GM19452 (cell line): ENCODE data around the gene CCDC61.

Source experiments
- ATAC-seq: cut with Tn5 transposase; IDR thresholded peaks from one replicate; pipeline ENCODE4 v1.9.1; 2021; ENCODE audit not compliant: unreplicated experiment

CCDC61 gene

DNA sequence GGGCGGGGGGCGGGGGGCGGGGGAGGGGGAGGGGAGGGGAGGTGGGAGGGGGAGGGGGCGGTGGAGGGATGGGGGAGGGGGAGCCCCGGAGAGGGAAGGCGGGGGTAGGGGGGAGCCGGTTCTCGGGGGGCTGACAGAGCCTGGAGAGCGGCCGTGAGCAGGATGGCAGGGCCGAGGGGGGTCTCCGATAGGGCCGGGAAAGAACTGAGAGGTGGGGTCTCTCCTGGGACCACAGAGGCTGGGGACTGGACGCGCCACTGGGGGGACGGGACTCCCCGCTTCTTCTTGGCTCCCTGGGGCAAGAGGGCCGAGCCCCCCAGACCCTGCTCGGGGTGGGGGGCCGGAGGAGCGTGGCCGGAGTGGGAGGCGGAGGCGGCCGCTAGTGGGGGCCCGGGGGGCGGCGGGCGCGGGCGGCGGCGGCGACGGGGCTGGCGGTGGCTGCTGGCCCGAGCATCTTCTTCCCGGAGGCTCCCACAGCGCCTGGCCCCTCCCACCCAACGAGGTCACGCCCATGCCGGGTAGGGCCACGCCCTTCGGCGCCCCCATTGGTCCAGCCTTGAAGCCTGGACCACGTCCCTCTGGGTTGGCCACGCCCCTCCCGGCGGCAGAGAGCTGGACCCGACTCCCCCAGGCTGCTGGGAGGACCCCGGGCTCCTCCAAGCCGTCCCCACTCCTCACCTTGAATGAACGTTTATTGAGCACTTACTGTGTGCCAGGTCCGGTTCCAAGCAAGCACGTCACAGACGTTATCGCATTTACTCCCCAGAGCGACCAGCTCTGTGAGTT, 21.5 kb upstream of the CCDC61 start, which contains the start of gene NOVA2:
NOVA2 (minus strand) TSS at position 313 of the 786 bp plus-strand sequence. CDS start 514 bp downstream, outside the sequence.
- no peak for ATAC-seq

DNA sequence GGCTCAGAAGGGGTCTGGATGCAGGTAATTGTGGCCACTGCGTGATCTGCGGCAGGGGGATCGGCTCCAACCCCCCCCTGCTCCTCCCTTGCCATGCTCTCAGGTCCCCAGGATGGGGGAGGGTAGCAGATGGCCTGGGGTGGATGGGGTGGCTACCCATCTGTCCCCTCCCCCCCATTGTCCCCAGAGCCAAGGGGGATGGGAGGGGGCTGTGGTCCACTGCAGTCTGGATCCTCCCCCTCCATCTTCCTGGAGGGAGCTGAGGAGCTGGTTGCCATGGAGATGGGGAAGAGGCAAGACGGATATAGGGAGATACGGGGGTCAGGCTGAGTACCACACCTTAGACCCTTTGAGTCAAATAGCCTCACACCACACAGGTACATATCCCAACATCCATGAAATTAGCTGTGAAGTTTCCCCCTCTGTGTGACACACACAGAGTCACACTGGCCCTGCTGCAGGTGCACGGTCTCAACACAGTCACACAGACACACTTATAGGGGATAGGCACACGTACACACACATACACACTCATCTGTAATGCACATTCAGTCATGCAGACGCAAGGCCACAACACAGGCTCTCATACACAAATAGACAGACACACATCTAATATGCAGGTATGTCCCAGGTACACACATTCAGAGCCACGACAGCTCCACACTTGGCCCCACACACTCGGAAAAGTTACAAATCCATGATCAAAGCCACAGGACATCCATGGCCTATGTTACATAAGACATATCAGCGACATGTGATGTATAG, 19.8 kb upstream of the CCDC61 start:
- no peak for ATAC-seq

DNA sequence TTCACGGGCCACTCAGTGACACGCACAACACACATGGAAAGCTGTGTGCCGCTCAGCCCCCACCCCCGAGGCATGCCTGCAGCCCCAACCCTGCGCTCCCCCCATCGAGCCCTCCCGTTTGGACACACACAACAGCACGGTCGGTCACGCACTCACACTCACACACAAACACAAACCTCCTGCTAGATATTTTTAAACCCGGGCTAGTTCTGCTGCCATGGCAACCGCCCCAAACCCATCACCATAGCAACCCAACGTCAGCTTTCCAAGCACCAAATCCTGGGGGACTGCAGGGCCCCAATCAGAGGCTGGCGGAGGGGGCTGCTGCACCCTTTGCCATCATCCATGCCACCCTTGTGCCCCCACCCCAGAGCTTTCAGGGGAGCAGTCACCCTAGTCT, 19.1 kb upstream of the CCDC61 start:
- no peak for ATAC-seq

DNA sequence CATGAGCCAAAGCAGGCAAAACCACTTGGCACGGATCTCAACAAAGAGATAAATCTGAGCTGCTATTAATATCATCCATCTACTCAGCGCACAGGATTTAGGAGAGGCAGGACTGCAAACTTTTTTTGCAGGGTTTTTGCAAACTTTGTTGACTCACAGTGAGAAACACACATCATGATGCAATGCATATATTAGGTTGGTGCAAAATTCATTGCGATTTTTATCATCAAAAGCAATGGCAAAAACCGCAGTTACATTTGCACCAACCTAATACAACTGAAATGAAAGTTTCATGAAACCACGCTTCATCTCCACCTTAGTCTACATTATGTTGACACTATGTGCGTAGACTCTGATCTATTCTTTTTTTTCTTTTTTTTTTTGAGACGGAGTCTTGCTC, 17.1 kb upstream of the CCDC61 start:
- ATAC-seq, result no peak

DNA sequence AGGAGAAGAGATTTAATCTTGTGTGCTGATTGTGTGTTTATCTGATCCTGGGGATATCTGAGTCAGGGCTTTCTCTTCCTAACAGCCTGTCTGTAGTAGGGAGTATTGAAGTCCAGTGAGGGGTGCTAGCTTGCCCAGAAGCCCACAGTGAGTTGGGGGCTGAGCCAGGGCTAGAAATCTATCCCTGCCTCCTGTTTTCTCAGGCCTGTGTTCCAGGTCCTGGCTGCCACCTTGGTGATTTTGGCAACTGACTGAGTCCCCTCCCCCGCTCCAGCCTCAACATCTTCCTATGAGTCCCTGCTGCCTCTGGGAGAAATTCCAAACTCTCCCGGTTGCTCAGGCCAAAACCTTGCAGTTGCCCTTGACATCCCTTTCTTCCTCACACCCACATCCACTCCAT, 13.9 kb upstream of the CCDC61 start:
- no peak for ATAC-seq

DNA sequence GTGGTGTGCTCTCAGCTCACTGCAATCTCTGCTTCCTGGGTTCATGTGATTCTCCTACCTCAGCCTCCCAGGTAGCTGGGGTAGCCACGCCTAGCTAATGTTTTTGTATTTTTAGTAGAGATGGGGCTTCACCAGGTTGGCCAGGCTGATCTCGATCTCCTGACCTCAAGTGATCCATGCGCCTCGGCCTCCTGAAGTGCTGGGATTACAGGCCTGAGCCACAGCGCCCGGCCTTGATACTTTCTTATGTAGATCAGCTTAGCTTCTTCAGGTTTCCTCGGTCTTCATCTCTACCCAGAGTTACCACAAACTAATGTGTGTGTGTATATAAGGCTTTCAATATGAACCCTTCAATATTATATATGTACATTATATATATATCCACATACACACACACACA, 9.9 kb upstream of the CCDC61 start:
- ATAC-seq, result no peak

DNA sequence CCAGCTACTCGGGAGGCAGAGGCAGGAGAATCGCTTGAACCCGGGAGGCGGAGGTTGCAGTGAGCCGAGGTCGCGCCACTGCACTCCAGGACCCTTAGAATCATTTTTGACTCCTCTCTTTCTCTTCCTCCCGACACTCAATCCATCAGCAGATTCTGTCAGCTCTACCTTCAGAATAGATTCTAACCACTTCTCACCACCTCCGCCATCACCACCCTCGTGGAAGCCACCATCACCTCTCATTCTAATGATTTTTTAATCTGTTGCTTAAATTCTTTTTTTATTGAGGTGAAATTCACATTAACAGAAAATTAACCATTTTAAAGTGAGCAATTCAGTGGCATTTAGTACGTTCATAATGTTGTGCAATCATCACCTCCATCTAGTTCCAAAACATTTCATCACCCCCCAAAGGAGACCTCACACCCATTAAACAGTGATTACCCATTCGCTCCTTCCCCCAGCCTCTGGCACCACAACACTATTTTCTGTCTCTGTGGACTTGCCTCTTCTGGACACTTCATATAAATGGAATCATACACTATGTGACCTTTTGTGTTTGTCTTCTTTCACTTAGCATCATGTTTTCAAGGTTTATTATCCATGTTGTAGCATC, 5.0 kb upstream of the CCDC61 start:
- ATAC-seq, result no peak

DNA sequence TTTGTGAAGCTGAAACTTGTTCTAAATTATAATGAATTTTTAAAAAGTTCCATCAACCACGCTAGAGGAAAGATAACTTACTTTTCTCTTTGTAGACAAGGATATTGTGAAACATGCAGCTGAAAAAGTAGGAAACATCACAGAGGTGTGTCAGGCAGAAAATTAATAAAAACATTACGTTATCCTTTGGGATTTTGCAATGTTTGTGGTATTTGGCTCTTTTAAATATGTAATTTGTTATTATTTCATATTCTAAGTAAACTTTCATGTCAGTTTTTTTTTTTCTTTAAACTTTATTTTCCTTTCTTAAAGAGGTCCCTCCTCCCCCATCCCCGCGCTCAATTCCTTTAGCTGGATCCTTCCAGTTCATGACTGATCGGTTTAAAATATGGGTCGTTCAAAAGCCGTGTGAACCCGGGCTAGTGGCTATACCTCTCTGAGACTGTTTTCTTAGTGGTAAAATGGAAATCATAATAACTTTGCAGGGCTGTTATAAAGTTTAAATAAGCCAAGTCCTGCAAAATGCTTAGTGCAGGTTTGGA, 740 bp upstream of the CCDC61 start:
- ATAC-seq, result no peak

DNA sequence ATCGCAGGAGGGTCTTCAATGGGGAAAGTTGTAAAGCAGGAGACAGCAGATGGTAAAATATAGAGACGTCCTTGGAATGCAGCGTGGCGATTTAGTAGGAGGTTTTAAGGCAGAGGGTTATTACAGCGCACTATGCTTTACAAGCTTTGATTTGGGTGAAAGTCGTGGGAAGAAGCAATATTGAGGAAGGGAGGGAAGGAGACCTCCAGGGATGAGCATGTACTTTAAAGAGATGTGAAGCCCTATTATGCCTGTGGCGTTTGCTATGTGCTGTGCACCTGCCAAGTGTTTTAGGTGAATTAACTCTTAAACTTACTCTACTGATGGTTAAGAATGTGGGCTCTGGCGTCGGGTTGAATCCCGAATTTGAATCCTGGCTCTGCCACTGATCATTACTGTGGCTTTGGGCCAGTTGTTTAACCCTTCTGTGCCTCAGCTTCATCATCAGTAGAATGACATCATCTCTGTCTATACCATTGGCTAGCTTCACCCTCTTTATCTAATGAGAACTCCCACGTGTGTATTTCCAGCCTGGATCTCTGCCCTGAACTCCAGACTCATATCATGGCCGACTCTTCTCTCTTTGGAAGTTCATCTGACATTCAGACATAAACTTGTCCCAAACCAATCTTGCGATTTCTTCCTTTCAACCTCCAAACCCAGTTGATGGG, 583 bp downstream of the CCDC61 start:
- ATAC-seq, result no peak

DNA sequence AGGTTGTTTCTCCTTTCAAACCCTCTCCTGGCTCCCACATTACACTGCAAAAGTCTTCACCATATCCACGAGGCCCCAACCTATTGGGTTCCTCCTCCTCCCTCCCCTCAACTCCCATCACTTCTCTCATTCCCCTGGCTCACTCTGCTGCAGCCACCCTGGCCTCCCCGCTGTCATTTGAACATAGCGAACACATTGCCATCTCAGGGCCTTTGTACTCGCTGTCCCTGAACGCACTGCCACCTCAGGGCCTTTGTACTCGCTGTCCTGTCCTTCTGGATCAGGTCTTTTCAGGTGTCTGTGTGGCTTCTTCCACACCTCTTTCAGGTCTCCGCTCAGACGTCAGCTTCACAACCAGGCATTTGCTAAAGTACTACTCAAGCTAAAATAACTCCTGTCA, 1.7 kb downstream of the CCDC61 start:
- ATAC-seq, result no peak

DNA sequence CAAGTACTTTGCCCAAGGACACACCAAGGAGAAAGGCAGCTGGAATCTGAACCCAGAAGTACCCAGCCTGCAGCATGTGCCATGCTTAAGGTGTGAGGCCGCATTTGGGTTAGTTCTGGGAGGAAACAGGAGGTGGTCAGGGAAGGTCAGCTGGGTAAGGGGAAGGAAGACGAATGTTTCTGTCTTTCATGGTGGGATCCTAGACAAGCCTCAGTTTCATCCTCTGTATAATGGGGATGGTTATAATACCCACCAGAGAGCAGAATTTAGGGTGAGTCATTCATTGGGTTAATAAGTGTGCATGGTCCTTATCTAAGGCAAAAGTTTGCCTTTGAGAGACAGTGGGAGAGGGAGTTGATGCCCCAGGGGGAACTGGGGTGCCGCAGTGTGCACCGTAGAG, 3.6 kb downstream of the CCDC61 start:
- ATAC-seq, result no peak

DNA sequence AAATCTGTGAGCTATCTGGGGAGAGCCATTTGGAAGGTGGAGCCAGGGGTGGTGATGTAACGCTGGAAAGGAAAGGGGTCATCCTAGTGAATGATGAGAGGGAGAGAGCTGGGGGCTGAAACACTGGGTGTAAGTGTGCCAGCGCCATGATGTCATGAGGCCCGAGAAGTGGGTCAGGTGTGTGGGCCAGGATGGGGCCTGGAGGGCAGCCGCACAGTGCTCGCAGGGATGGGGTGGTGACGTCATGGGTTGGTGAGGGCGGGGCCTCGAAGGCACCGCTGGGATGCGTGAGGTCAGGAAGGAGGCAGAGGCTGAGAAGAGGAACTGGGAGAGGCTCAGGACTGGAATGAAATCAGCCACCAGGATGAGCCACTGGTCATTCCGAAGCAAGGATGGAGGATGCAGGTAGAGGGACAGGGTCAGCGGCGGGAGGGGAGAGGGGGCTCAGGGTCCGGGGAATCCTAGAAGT, 4.4 kb downstream of the CCDC61 start:
- ATAC-seq, result no peak

DNA sequence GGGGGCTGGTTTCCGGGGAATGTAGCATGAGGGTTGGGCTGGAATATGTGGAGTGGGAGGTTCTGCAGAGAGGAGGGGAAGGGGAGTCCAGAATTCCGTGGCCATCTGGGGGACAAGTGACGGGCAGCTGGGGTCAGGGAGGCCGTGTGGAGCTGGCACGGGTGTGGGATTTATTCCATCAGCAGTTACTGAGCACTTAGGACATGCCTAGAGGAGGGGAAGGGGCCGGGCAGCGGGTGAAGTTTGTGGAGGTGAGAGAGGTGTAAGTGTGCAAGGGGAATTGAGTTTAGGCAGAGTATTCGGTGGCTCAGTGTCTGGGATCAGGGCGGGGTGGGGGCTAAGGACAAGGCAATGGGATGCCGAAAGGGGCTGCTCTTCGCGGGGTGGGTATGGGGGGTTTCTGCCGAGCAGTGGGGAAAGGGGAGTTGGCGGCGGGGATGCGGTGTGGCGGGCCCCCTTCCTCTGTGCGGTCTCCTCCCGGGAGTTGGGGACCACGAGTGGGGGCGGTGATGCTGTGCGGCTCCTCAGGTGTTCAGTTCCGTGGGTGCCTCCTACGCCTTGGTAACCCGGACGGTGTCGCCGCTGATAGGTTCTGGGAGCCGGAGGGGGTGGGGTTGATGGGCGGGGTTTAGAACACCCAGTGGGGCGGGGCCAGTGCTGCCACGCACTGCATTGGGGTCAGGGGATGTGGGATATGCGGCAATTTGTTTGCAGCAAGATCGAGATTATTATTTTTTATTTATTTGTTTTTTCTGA, 5.4 kb downstream of the CCDC61 start:
- ATAC-seq, result no peak

DNA sequence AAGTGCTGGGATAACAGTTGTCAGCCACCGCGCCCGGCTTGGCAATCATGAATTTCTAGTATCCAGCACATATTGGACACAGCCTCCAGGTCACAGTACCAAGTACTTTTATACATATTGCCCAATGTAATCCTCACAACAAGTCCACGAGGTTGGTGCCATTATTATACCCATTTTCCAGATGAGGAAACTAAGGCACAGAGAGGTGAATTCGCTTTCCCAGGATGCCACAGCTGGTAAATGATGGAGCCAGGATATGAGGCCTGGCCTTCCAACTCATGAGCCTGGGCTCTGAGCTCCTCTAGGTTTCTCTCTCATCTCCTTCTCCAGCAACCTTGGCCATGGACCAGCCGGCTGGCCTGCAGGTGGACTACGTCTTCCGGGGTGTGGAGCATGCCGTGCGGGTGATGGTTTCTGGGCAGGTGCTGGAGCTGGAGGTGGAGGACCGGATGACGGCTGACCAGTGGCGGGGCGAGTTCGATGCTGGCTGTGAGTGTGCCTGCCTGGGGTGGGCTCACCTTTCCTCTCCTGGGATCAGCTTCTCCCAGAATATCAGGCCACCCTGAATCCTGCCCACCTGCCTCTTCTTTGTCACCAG, 7.5 kb downstream of the CCDC61 start:
- ATAC-seq, result no peak

DNA sequence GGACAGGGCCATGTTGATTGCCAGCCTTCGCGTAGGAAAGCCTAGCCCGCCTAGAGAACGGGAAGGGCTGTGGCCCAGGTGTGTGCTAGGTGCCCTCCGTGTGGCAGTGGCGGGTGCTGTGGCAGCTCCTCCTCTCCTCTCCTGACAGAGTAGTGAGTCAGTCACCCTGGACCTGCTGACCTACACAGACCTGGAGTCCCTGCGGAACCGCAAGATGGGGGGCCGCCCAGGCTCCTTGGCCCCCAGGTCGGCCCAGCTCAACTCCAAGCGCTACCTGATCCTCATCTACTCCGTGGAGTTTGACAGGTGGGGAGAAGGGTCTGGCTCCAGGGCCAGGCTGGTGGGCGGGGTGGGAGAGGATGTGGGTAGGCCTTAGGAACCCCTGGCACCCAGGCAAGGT, 11.1 kb downstream of the CCDC61 start:
- no peak for ATAC-seq

DNA sequence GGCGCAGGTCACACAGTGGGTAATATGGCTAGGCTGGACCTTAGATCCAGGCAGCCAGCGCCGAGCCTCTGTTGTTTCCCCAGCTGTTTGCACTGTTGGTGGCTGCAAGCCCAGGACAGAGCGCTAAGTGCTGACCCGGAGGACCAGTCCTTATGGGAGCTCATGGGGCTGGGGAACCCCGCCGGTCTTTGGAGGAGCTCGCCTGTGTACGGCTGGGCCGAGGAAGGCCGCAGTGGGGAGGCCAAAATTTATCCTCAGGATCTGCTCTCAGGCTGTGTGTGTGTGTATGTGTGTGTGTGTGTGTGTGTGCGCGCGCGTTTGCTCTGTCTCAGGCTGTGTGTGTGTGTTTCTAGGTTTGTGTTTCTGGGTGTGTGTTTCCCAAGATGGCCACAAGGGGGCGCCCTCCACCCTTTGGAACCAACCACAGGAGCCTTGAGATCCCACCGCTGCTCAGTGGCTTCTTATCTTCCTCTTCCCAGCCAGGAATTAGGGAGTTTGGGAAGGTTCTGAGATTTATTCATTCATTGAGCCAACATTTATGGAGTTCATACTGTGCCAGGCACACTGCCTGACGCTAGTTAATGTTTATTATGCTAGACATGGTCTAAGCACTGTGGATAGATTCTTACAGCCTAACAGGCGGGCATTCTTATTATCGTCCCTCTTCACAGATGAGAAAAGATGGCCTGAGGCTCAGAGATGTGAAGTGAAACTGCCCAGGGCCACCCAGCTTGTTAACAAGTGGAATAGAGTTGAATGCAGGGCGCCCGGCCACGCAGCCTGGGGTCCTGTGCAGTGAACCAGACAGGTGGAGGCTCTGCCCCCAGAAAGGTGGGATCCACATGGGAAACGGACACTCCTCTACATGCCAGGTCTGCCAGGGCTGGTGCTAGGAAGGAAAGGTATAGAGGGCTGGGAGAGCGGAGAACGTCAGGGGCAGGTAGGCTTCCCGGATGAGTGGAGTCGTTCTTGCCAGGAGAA, 14.6 kb downstream of the CCDC61 start:
- no peak for ATAC-seq

DNA sequence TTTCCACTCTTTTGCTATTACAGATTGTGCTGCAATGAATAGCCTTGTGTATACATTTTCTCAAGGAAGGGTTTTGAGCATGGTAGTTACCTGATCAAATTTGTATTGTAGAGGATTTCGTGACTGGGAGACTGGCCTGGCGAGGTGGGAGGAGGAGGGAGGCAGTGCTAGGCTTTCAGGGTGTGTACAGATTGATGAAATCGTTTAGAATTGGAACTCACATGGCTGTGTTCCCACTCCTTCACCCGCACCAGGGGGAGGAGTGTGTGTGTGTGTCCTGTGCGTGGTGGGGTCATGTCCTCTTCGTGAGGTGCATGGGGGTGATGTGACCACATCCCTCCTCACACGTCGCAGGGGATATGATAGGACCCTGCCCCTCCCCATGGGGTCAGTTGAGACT, 19.3 kb downstream of the CCDC61 start:
- ATAC-seq, result no peak

DNA sequence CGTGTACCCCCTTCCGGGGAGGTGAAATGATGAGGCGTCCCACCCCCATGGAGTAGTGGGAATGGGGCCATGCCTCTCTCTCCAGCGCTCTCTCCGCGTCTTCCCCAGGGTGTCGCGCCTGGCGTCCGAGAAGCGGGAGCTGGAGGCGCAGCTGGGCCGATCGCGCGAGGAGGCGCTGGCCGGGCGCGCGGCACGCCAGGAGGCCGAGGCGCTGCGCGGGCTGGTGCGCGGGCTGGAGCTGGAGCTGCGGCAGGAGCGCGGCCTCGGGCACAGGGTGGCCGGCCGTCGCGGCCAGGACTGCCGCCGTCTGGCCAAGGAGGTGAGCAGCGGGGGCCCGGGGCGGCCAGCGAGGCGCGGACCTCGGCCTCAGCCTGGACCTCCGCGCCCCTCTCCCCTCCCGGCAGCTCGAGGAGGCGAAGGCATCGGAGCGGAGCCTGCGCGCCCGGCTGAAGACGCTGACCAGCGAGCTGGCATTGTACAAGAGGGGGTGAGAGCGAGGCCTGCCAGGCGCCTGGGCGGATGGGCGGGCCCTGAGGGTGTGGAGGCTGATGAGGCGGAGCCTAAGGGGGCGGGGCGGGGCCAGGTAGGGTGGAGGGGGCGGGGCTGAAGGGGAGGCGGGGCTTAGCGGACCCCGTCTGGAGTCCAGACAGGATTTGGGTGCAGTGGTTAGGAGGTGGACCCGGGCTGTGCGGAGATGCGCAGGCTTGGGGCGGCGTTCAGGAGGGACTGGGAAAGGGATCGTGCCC, 19.8 kb downstream of the CCDC61 start:
- ATAC-seq, result no peak
